Thoracic aorta (tissue), 2 donors: ENCODE measurements around the gene LAYN. TPM values are rescaled to one million over a fixed set of nuclear protein-coding genes. Genes with fewer than 3 reads are reported as not detected.

Experiments used
- ATAC-seq: fragments of 150-250 bp; one replicate; pipeline ENCODE4 v1.8.0; 2017; ENCODE audit warnings: low read depth; ENCODE audit not compliant: insufficient number of reproducible peaks, low FRiP score
- DNase-seq: peaks from one replicate; pipeline ENCODE4 v3.0.0-alpha.2; 2020; ENCODE audit warnings: low spot score
- H3K27ac ChIP-seq, 2 donors: fragments of 200-600 bp; sonication (generic); 1 replicate in 1 of 2; 2 replicates in 1 of 2; pipeline ENCODE4 v1.5.1; 2016; ENCODE audit warnings: mild to moderate bottlenecking in 2 of 2, moderate library complexity in 2 of 2
- H3K27me3 ChIP-seq: fragments of 200-600 bp; sonication (generic); replicated peaks from 2 replicates; pipeline ENCODE4 v1.6.0; 2016; ENCODE audit warnings: mild to moderate bottlenecking; ENCODE audit not compliant: insufficient read depth
- H3K36me3 ChIP-seq: fragments of 200-600 bp; sonication (generic); one replicate; pipeline ENCODE4 v1.5.1; 2016
- H3K4me1 ChIP-seq, 2 donors: fragments of 200-600 bp; sonication (generic); 1 replicate in 1 of 2; 2 replicates in 1 of 2; pipeline versions ENCODE4 v1.5.1 to v1.6.0; 2016; ENCODE audit warnings: low read depth in 2 of 2, mild to moderate bottlenecking in 1 of 2; ENCODE audit not compliant: control insufficient read depth in 1 of 2
- H3K4me3 ChIP-seq: fragments of 200-600 bp; sonication (generic); 2 replicates; pipeline ENCODE4 v1.5.1; 2016; ENCODE audit warnings: mild to moderate bottlenecking
- H3K9me3 ChIP-seq: fragments of 200-600 bp; sonication (generic); 2 replicates; pipeline ENCODE4 v1.5.1; 2016
- total RNA-seq, 2 donors: library from RNA; depleted of rRNA; stranded (reverse); fragments of >200 nt; gene quantifications; one replicate each; pipeline versions ENCODE4 v1.1.0 to v1.2.3, GENCODE V29; 2016
- TF ChIP-seq, protein P1 (sequence below): fragments of 200-600 bp; sonication (generic); IDR thresholded peaks from one replicate; pipeline ENCODE4 v1.5.1; 2019; ENCODE audit warnings: antibody characterized with exemption

The LAYN gene
- total RNA-seq, 2 donors from 2014 or later = 25.6 to 36.6 TPM

- Histone ChIP-seq H3K27me3 (no peaks in the 10 kb centered on the region), H3K36me3 (peaks cover 3% of the 10 kb centered on the region), H3K9me3 (no peaks in the 10 kb centered on the region), H3K4me1 (peaks cover 8 to 14% of the 10 kb centered on the region in 2 donors), H3K27ac (no peak overlapping the region), H3K4me3 (no peak overlapping the region)
- TF ChIP-seq, protein P1, sequence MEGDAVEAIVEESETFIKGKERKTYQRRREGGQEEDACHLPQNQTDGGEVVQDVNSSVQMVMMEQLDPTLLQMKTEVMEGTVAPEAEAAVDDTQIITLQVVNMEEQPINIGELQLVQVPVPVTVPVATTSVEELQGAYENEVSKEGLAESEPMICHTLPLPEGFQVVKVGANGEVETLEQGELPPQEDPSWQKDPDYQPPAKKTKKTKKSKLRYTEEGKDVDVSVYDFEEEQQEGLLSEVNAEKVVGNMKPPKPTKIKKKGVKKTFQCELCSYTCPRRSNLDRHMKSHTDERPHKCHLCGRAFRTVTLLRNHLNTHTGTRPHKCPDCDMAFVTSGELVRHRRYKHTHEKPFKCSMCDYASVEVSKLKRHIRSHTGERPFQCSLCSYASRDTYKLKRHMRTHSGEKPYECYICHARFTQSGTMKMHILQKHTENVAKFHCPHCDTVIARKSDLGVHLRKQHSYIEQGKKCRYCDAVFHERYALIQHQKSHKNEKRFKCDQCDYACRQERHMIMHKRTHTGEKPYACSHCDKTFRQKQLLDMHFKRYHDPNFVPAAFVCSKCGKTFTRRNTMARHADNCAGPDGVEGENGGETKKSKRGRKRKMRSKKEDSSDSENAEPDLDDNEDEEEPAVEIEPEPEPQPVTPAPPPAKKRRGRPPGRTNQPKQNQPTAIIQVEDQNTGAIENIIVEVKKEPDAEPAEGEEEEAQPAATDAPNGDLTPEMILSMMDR = no peak
- DNase-seq (no peak), ATAC-seq (no peak)
These were observed 20.3 kb downstream of the LAYN start for GRCh38 chr11:111560800-111561199.

DNA sequence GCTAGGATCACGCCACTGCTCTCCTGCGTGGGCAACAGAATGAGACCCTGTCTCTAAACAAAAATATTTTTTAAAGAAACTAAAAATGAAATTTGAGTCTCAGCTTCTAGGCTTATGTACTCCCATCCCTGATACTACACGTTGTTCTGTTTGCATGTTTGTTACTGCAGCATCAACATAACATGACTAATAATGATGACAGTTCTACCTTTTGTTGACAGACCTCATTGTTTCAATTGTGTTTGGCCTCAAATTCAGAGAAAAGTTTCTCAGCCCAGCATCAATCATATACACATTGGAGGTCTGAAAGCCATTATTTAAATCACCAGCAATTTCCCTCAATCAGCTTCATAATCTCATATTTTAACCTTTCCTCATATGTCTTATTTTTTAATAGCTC is 20.8 kb downstream of the LAYN start:
- no peak for DNase-seq
- H3K27ac ChIP-seq = no peak overlapping the region
- H3K9me3 ChIP-seq = no peaks in the 10 kb centered on the region
- no peaks in the 10 kb centered on the region for H3K27me3 ChIP-seq
- TF ChIP-seq, protein P1 = no peak
- ATAC-seq = no peak
- peaks cover 8 to 14% of the 10 kb centered on the region in 2 donors for H3K4me1 ChIP-seq
- H3K4me3 ChIP-seq = no peak overlapping the region
- H3K36me3 ChIP-seq = peaks cover 3% of the 10 kb centered on the region

DNA sequence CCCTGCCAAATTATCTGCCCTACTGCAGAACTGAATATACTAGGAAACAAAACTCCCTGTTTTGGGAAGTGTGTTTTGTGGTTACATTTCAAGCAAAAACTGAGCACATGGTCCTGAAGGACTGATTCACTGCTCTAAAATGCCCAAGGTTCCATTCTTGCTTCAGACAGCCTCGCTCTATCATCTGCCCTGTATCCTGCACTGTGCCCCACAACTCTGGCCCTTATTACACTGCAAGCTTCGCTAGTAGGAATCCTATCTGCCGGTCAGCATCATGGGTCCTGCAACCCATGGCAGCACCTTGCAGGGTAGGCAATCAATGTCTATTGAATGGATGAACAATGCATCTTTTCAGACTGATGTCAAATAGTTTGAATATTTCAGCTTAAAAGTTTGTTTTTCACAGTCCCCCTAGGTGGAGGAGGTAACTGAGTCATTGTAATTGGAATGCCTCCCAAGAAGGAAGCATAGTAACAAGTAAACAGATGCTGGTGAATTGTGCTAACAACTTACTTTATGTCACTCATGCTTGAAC is 21.3 kb downstream of the LAYN start:
- no peak for DNase-seq
- H3K27me3 ChIP-seq = no peaks in the 10 kb centered on the region
- H3K4me3 ChIP-seq = no peak overlapping the region
- no peak overlapping the region for H3K27ac ChIP-seq
- peaks cover 8 to 13% of the 10 kb centered on the region in 2 donors for H3K4me1 ChIP-seq
- peaks cover 3% of the 10 kb centered on the region for H3K36me3 ChIP-seq
- ATAC-seq = no peak
- TF ChIP-seq, protein P1 = no peak
- no peaks in the 10 kb centered on the region for H3K9me3 ChIP-seq

DNA sequence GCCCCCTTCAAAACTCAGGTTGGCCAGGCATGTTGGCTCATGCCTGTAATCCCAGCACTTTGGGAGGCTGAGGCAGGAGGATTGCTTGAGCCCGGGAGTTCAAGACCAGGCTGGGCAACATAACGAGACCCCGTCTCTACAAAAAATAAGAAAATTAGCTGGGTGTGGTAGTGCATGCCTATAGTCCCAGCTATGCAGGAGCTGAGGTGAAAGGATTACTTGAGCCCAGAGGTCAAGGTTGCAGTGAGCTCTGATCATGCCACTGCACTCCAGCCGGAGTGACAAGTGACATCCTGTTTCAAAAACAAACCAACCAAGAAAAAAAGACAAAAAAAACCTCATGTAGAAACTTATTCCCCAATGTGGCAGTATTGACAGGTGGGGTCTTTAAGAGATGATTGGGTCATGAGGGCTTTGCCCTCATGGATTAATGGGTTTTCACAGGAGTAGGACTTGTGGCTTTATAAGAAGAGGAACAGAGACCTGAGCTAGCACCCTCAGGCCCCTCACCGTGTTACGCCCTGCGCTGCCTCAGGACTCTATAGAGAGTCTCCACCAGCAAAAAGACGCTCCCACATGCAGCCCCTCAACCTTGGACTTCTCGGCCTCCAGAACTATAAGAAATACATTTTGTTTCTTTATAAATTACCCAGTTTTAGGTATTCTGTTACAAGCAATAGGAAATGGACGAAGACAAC is 22.3 kb downstream of the LAYN start:
- peaks cover 3% of the 10 kb centered on the region for H3K36me3 ChIP-seq
- peaks cover 4% of the 10 kb centered on the region in 2 donors for H3K4me1 ChIP-seq
- no peak overlapping the region for H3K27ac ChIP-seq
- DNase-seq (no peak), ATAC-seq (no peak)
- no peak overlapping the region for H3K4me3 ChIP-seq
- TF ChIP-seq, protein P1 = no peak
- H3K27me3 ChIP-seq = no peaks in the 10 kb centered on the region
- no peaks in the 10 kb centered on the region for H3K9me3 ChIP-seq

GRCh38 chr11:111565114-111565720 is 24.7 kb downstream of the LAYN start:
- DNase-seq = no peak
- Histone ChIP-seq H3K4me3 (no peak overlapping the region), H3K4me1 (no peaks in the 10 kb centered on the region), H3K27ac (no peak overlapping the region), H3K9me3 (no peaks in the 10 kb centered on the region), H3K27me3 (no peaks in the 10 kb centered on the region), H3K36me3 (peaks cover 3% of the 10 kb centered on the region)
- ATAC-seq = no peak
- TF ChIP-seq, protein P1 = peak; percentile 87
